Upper lobe of left lung (tissue), 6 donors: ENCODE measurements around the gene TXNRD1. TPM values are rescaled to one million over a fixed set of nuclear protein-coding genes. Genes with fewer than 3 reads are reported as not detected.
"Not testable (repeated sequence)": the region's sequence is repeated elsewhere in the genome, so short reads cannot be mapped to it uniquely, and the experiment has no call there.

Experiments used
- ATAC-seq, 2 donors: fragments of 200-7000 bp; cut with Tn5 transposase; one replicate each; pipeline ENCODE4 v1.9.1; 2022; ENCODE audit warnings: mild to moderate bottlenecking in 2 of 2, moderate library complexity in 2 of 2; ENCODE audit not compliant: low FRiP score in 2 of 2
- DNase-seq, 2 donors: peaks; one replicate each; pipeline ENCODE4 v3.0.0-alpha.2; 2019 to 2020
- H3K27ac ChIP-seq, 4 donors: fragments of 200-600 bp; sonication (generic); one replicate each; pipeline ENCODE4 v1.5.1; 2016 to 2019
- H3K27me3 ChIP-seq, 4 donors: fragments of 200-600 bp; sonication (generic); one replicate each; pipeline ENCODE4 v1.5.1; 2017 to 2019
- H3K36me3 ChIP-seq, 4 donors: fragments of 200-600 bp; sonication (generic); one replicate each; pipeline ENCODE4 v1.5.1; 2016 to 2019
- H3K4me1 ChIP-seq, 4 donors: fragments of 200-600 bp; sonication (generic); one replicate each; pipeline ENCODE4 v1.5.1; 2018 to 2019
- H3K4me3 ChIP-seq, 4 donors: fragments of 200-600 bp; sonication (generic); one replicate each; pipeline ENCODE4 v1.5.1; 2017 to 2019; ENCODE audit warnings: mild to moderate bottlenecking in 2 of 4, moderate library complexity in 1 of 4
- H3K9me3 ChIP-seq, 4 donors: fragments of 200-600 bp; sonication (generic); one replicate each; pipeline ENCODE4 v1.5.1; 2018 to 2019
- CTCF ChIP-seq, 6 experiments: fragments of 450-650 bp in 4 of 6; fragments of 200-600 bp in 2 of 6; sonication (generic) in 2 of 6; IDR thresholded peaks; one replicate each; pipeline ENCODE4 v1.5.1; 2016 to 2019; ENCODE audit warnings: antibody characterized with exemption in 6 of 6
- EP300 ChIP-seq, 4 donors: sonication (generic); formaldehyde crosslinking; IDR thresholded peaks; one replicate each; pipeline ENCODE4 v1.5.1; 2017; ENCODE audit warnings: antibody characterized with exemption in 4 of 4, control low read depth in 2 of 4
- POLR2A ChIP-seq, 4 donors: fragments of 450-650 bp; IDR thresholded peaks; one replicate each; pipeline ENCODE4 v1.5.1; 2016 to 2017; ENCODE audit warnings: antibody characterized with exemption in 4 of 4, mild to moderate bottlenecking in 2 of 4
- POLR2AphosphoS5 ChIP-seq, 2 donors: sonication (generic); formaldehyde crosslinking; IDR thresholded peaks; one replicate each; pipeline ENCODE4 v1.5.1; 2017; ENCODE audit warnings: antibody characterized with exemption in 2 of 2
- WGBS, 2 donors: methylation state at CpG; one replicate each; pipeline ENCODE4 v1.1.5; 2017 to 2018; 5-methylcytosine and 5-hydroxymethylcytosine counted together
- total RNA-seq, 6 donors: library from RNA; depleted of rRNA in 4 of 6; stranded (reverse); fragments of >200 nt in 4 of 6; gene quantifications; one replicate each; pipeline versions ENCODE4 v1.1.0 to v1.2.1, GENCODE V29; 2016 to 2021
- donor health status: DM: no; HTN: no; CAD: no; lungs with moderate emphysema.
- donor health status: DM: no; HTN: yes; CAD: no; lungs with severe emphysema.

TXNRD1 gene
- total RNA-seq, 6 donors from 2014 or later, result 124 to 381 (median 162) TPM

GRCh38 chr12:104385510-104385909 lies 169.9 kb downstream of the TXNRD1 start:
- TF ChIP-seq EP300 (IDR thresholded peaks at IDR 0.05) (no peak), POLR2AphosphoS5 (IDR thresholded peaks at IDR 0.05) (no peak), POLR2A (IDR thresholded peaks at IDR 0.05) (no peak), CTCF (IDR thresholded peaks at IDR 0.05) (no peak)
- WGBS, 2 donors, result 45 to 55% methylated on average over 1 of the region's 1 CpG
- no peak overlapping the region for H3K27ac ChIP-seq
- DNase-seq, result no peak
- no peaks in the 10 kb centered on the region for H3K9me3 ChIP-seq
- H3K27me3 ChIP-seq, result no peaks in the 10 kb centered on the region
- H3K36me3 ChIP-seq, result no peaks in the 10 kb centered on the region
- ATAC-seq, result no peak
- peaks cover 0 to 11% (median 4%) of the 10 kb centered on the region in 4 donors for H3K4me1 ChIP-seq
- no peak overlapping the region for H3K4me3 ChIP-seq

GRCh38 chr12:104386461-104386860 lies 170.9 kb downstream of the TXNRD1 start:
- peaks cover 0 to 10% (median 4%) of the 10 kb centered on the region in 4 donors for H3K4me1 ChIP-seq
- no peak for DNase-seq
- WGBS, 2 donors, result 91 to 94% methylated on average over 3 of the region's 3 CpGs
- no peaks in the 10 kb centered on the region for H3K27me3 ChIP-seq
- H3K27ac ChIP-seq, result no peak overlapping the region
- no peak overlapping the region for H3K4me3 ChIP-seq
- no peak for ATAC-seq
- H3K36me3 ChIP-seq, result no peaks in the 10 kb centered on the region
- TF ChIP-seq POLR2AphosphoS5 (IDR thresholded peaks at IDR 0.05) (no peak), CTCF (IDR thresholded peaks at IDR 0.05) (no peak), POLR2A (IDR thresholded peaks at IDR 0.05) (no peak), EP300 (IDR thresholded peaks at IDR 0.05) (no peak)
- H3K9me3 ChIP-seq, result no peaks in the 10 kb centered on the region

- no peak for TF ChIP-seq POLR2A (IDR thresholded peaks at IDR 0.05)
- TF ChIP-seq POLR2AphosphoS5 (IDR thresholded peaks at IDR 0.05), result no peak
- no peak for TF ChIP-seq EP300 (IDR thresholded peaks at IDR 0.05)
- no peak for TF ChIP-seq CTCF (IDR thresholded peaks at IDR 0.05)
- Histone ChIP-seq H3K27me3 (no peaks in the 10 kb centered on the region), H3K36me3 (no peaks in the 10 kb centered on the region), H3K4me3 (no peak overlapping the region), H3K4me1 (peaks cover 0 to 3% (median 1%) of the 10 kb centered on the region in 4 donors), H3K9me3 (no peaks in the 10 kb centered on the region), H3K27ac (no peak overlapping the region)
- 57 to 59% methylated on average over 7 of the region's 7 CpGs for WGBS, 2 donors
- ATAC-seq, result no peak
- no peak for DNase-seq
Observed at GRCh38 chr12:104387190-104387589, 171.6 kb downstream of the TXNRD1 start.

- not testable (repeated sequence) for ATAC-seq
- WGBS, 2 donors, result 93 to 100% methylated on average over 1 to 9 of the region's 11 CpGs
- peak in 1 of 2 donors; percentile 59 for DNase-seq
Observed at GRCh38 chr12:104394086-104394485, 178.5 kb downstream of the TXNRD1 start.

More at GRCh38 chr12:104394086-104394485, 178.5 kb downstream of the TXNRD1 start:
- not testable (repeated sequence) for H3K4me3 ChIP-seq, H3K36me3 ChIP-seq, H3K27me3 ChIP-seq, H3K9me3 ChIP-seq, H3K27ac ChIP-seq, H3K4me1 ChIP-seq

Other genes with a start within 250 kb of the TXNRD1 start
- gene TDG, start 249.9 kb upstream of the TXNRD1 start, total RNA-seq, result 10 to 100 TPM; 14.8 to 24.5 (median 17.4) TPM
- gene GLT8D2, start 165.6 kb upstream of the TXNRD1 start, total RNA-seq, result 1 to 10 TPM in 5 of 6 donors, not detected in 1; 2.4 to 9.5 (median 5.3) TPM
- 10 to 100 TPM; 10.3 to 28.2 (median 15.8) TPM for gene HCFC2, start 151.2 kb upstream of the TXNRD1 start, total RNA-seq
- 100 to 1,000 TPM in 1 of 6 donors, 10 to 100 TPM in 5; 20.3 to 101 (median 39.0) TPM for gene NFYB, start 77.6 kb upstream of the TXNRD1 start, total RNA-seq
- gene EID3, start 88.0 kb downstream of the TXNRD1 start, total RNA-seq, result 10 to 100 TPM in 3 of 6 donors, 1 to 10 TPM in 3; 2.5 to 62.9 (median 13.9) TPM
- gene CHST11, start 241.2 kb downstream of the TXNRD1 start, total RNA-seq, result 100 to 1,000 TPM in 1 of 6 donors, 10 to 100 TPM in 5; 40.4 to 234 (median 58.4) TPM